WTC11 (cell line): ENCODE results near the gene WNT8B. TPM values are rescaled to one million over a fixed set of nuclear protein-coding genes. Genes with fewer than 3 reads are reported as not detected.

ENCODE experiments used
- ATAC-seq: fragments of 200-7000 bp; cut with Tn5 transposase; 2 replicates; pipeline ENCODE4 v1.10.0; 2021; ENCODE audit warnings: mild to moderate bottlenecking, moderate library complexity
- CTCF ChIA-PET: fragments of 300-600 bp; sonication (Branson Sonifier 250); formaldehyde crosslinking; loops from one replicate; lab custom pipeline; 2021; ENCODE audit warnings: antibody characterized with exemption; lab: Charles Lee
- POLR2A ChIA-PET: fragments of 350-600 bp; sonication (Branson Sonifier 250); formaldehyde crosslinking; loops from one replicate; lab custom pipeline; 2021; ENCODE audit warnings: antibody characterized with exemption; lab: Charles Lee
- DNase-seq: peaks from one replicate; pipeline ENCODE4 v3.0.0; 2021; ENCODE audit warnings: low spot score
- H3K27ac Mint-ChIP-seq: 2 replicates; pipeline ENCODE4 v1.8.0; 2021; ENCODE audit warnings: mixed read lengths
- H3K27me3 Mint-ChIP-seq: 2 replicates; pipeline ENCODE4 v1.8.0; 2021; ENCODE audit warnings: low read depth, mild to moderate bottlenecking, moderate library complexity, mixed read lengths
- H3K36me3 Mint-ChIP-seq: 2 replicates; pipeline ENCODE4 v1.8.0; 2021; ENCODE audit warnings: mixed read lengths
- H3K4me1 Mint-ChIP-seq: 2 replicates; pipeline ENCODE4 v1.8.0; 2022; ENCODE audit warnings: mixed read lengths
- H3K4me3 Mint-ChIP-seq: 2 replicates; pipeline ENCODE4 v1.8.0; 2021; ENCODE audit warnings: mild to moderate bottlenecking, moderate library complexity, mixed read lengths
- H3K9me3 Mint-ChIP-seq: 2 replicates; pipeline ENCODE4 v1.8.0; 2021; ENCODE audit warnings: mixed read lengths
- CBFB ChIP-seq: sonication (generic); formaldehyde crosslinking; IDR thresholded peaks from 2 replicates; pipeline ENCODE4 v1.8.1; 2022; ENCODE audit warnings: mild to moderate bottlenecking, low read depth, missing genetic modification reagents
- E2F4 ChIP-seq: sonication (generic); formaldehyde crosslinking; IDR thresholded peaks from 2 replicates; pipeline ENCODE4 v1.8.1; 2022; ENCODE audit warnings: low read depth, mild to moderate bottlenecking, moderate library complexity, missing genetic modification reagents, borderline replicate concordance
- ELF4 ChIP-seq: sonication (generic); formaldehyde crosslinking; IDR thresholded peaks from 2 replicates; pipeline ENCODE4 v1.8.1; 2022; ENCODE audit warnings: low read depth, mild to moderate bottlenecking, moderate library complexity, missing genetic modification reagents
- FOXJ3 ChIP-seq: sonication (generic); formaldehyde crosslinking; IDR thresholded peaks from 2 replicates; pipeline ENCODE4 v1.9.0; 2021; ENCODE audit warnings: missing genetic modification reagents, mild to moderate bottlenecking, borderline replicate concordance
- GABPB1 ChIP-seq: sonication (generic); formaldehyde crosslinking; IDR thresholded peaks from 2 replicates; pipeline ENCODE4 v1.8.1; 2023; ENCODE audit warnings: mild to moderate bottlenecking, missing genetic modification reagents
- GTF2I ChIP-seq: fragments of 250-450 bp; sonication (Bioruptor Pico); conservative IDR thresholded peaks from 2 replicates; pipeline ENCODE4 v1.4.0; 2021; ENCODE audit warnings: mild to moderate bottlenecking
- KAT7 ChIP-seq: sonication (generic); formaldehyde crosslinking; IDR thresholded peaks from 2 replicates; pipeline ENCODE4 v1.8.1; 2023; ENCODE audit warnings: missing genetic modification reagents, mild to moderate bottlenecking, borderline replicate concordance
- MXD4 ChIP-seq: fragments of 250-450 bp; sonication (Bioruptor Pico); IDR thresholded peaks from 2 replicates; pipeline ENCODE4 v1.8.0; 2021; ENCODE audit warnings: mild to moderate bottlenecking, moderate library complexity, borderline replicate concordance
- NFATC4 ChIP-seq: fragments of 250-450 bp; sonication (Bioruptor Pico); IDR thresholded peaks from 2 replicates; pipeline ENCODE4 v1.9.0; 2021; ENCODE audit warnings: mild to moderate bottlenecking
- NR1H2 ChIP-seq: sonication (generic); formaldehyde crosslinking; IDR thresholded peaks from 2 replicates; pipeline ENCODE4 v1.9.0; 2021; ENCODE audit warnings: mild to moderate bottlenecking, moderate library complexity, missing genetic modification reagents
- NR2C2 ChIP-seq: sonication (generic); formaldehyde crosslinking; IDR thresholded peaks from 2 replicates; pipeline ENCODE4 v1.8.0; 2022; ENCODE audit warnings: mild to moderate bottlenecking, missing genetic modification reagents
- PREB ChIP-seq: sonication (generic); formaldehyde crosslinking; IDR thresholded peaks from 2 replicates; pipeline ENCODE4 v1.8.1; 2022; ENCODE audit warnings: mild to moderate bottlenecking, missing genetic modification reagents, moderate library complexity, borderline replicate concordance
- PRRX2 ChIP-seq: fragments of 250-450 bp; sonication (Bioruptor Pico); IDR thresholded peaks from 2 replicates; pipeline ENCODE4 v1.8.0; 2021; ENCODE audit warnings: mild to moderate bottlenecking
- ZBTB21 ChIP-seq: sonication (generic); formaldehyde crosslinking; IDR thresholded peaks from 2 replicates; pipeline ENCODE4 v1.8.1; 2023; ENCODE audit warnings: mild to moderate bottlenecking, missing genetic modification reagents, borderline replicate concordance
- ZNF232 ChIP-seq: sonication (generic); formaldehyde crosslinking; IDR thresholded peaks from 2 replicates; pipeline ENCODE4 v1.8.0; 2022; ENCODE audit warnings: mild to moderate bottlenecking, missing genetic modification reagents
- ZNF281 ChIP-seq: sonication (generic); formaldehyde crosslinking; IDR thresholded peaks from 2 replicates; pipeline ENCODE4 v1.8.0; 2023; ENCODE audit warnings: mild to moderate bottlenecking, missing genetic modification reagents
- total RNA-seq: library from RNA; stranded (reverse); gene quantifications from 3 replicates; pipeline ENCODE4 v1.2.3, GENCODE V29; 2021
- TF ChIP-seq, protein P1 (sequence below): fragments of 200-600 bp; IDR thresholded peaks from 2 replicates; pipeline ENCODE4 v1.8.0; 2022; ENCODE audit warnings: antibody characterized with exemption

WNT8B gene
- total RNA-seq, 1 experiment from 2014 or later = 0.68 TPM

GRCh38 chr10:100427374-100427773 lies 35.4 kb upstream of the WNT8B start:
- DNase-seq (no peak), ATAC-seq (no peak)
- peaks cover 5% of the 10 kb centered on the region for H3K9me3 Mint-ChIP-seq
- ChIA-PET POLR2A (no interaction called here), CTCF (no interaction called here)
- H3K4me1 Mint-ChIP-seq = no peaks in the 10 kb centered on the region
- no peak overlapping the region for H3K4me3 Mint-ChIP-seq
- H3K27ac Mint-ChIP-seq = no peak overlapping the region
- H3K27me3 Mint-ChIP-seq = no peaks in the 10 kb centered on the region
- H3K36me3 Mint-ChIP-seq = no peaks in the 10 kb centered on the region
- no peak for TF ChIP-seq MXD4 (CRISPR knock-in tag)
- TF ChIP-seq, all 79 proteins: peak for 0

DNA sequence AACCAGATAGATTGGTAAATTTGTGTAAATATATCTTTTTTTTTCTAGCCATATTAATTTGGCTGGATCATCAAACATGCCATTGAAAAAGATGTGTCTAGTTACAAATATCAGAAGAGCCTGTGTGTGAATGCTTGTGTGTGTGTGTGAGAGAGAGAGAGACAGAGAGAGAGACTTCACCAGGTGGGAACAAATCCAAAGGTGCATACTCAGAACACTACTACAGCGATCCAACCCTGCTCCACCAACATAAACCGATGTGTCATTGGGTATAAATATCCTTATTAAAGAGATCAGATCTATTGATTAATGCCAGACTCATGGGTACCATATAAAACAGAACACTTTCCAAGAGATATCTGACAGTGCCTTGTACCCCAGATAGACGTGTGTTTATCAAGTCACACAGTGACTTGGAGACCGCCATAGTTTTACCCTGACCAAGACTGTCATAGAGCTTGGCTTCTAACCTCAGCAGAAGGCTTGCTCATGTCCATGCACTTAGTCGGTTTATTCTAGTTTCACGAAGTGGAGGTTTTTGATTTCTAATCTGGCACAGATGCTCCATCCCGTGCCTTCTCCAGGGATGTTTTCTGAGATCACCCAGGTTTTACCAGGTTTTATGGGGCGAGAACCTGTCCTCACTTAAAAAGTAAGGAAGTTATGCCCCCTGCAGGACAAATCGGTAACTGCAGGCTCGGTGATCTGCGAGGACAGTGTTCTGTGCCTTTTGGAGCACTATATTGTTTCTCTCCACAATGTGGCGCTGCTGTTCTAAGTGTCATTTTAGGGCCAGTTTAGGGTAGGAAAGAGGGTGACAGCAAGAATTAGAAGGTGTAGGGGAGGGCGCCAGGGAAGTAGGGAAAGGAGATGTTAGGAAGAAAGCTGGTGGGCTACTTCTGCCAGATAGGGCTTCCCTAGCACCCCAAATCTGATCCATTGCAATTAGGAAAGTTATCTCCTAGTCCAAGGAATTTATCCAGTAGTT lies 29.3 kb upstream of the WNT8B start:
- peaks cover 6% of the 10 kb centered on the region for H3K4me1 Mint-ChIP-seq
- peak; percentile 99 for ATAC-seq
- ChIA-PET POLR2A (no interaction called here), CTCF (interaction anchor here (0.6 to 6.5 kb wide), 27 partner anchors 14 to 445 kb away, joined by 3 to 72 read pairs (median 4); partner anchors contain the start of genes HIF1AN, PKD2L1 and SCD)
- no peak for TF ChIP-seq NR2C2 (CRISPR knock-in tag)
- TF ChIP-seq, protein P1, sequence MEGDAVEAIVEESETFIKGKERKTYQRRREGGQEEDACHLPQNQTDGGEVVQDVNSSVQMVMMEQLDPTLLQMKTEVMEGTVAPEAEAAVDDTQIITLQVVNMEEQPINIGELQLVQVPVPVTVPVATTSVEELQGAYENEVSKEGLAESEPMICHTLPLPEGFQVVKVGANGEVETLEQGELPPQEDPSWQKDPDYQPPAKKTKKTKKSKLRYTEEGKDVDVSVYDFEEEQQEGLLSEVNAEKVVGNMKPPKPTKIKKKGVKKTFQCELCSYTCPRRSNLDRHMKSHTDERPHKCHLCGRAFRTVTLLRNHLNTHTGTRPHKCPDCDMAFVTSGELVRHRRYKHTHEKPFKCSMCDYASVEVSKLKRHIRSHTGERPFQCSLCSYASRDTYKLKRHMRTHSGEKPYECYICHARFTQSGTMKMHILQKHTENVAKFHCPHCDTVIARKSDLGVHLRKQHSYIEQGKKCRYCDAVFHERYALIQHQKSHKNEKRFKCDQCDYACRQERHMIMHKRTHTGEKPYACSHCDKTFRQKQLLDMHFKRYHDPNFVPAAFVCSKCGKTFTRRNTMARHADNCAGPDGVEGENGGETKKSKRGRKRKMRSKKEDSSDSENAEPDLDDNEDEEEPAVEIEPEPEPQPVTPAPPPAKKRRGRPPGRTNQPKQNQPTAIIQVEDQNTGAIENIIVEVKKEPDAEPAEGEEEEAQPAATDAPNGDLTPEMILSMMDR = peak; percentile 99
- DNase-seq = peak; percentile 98
- no peaks in the 10 kb centered on the region for H3K36me3 Mint-ChIP-seq
- no peak overlapping the region for H3K4me3 Mint-ChIP-seq
- H3K9me3 Mint-ChIP-seq = no peaks in the 10 kb centered on the region
- H3K27me3 Mint-ChIP-seq = no peaks in the 10 kb centered on the region; the same call in 1 of the 2 replicates
- H3K27ac Mint-ChIP-seq = no peak overlapping the region; the same call in 1 of the 2 replicates

- TF ChIP-seq KAT7 (CRISPR knock-in tag) (no peak), NR1H2 (CRISPR knock-in tag) (no peak), PRRX2 (CRISPR knock-in tag) (no peak)
- no peaks in the 10 kb centered on the region for H3K9me3 Mint-ChIP-seq
- H3K36me3 Mint-ChIP-seq = no peaks in the 10 kb centered on the region
- 0 out of 2 replicates have a peak overlapping the region, but pooled peaks have one; percentile 37 for H3K27ac Mint-ChIP-seq
- ChIA-PET CTCF (interaction anchor here (1.0 to 1.2 kb wide), 3 partner anchors 72 to 82 kb away, joined by 5 read pairs; no protein-coding TSS in a partner anchor), POLR2A (no interaction called here)
- no peak for DNase-seq
- no peak overlapping the region for H3K4me3 Mint-ChIP-seq
- peaks cover 6% of the 10 kb centered on the region for H3K4me1 Mint-ChIP-seq
- H3K27me3 Mint-ChIP-seq = peaks cover 7% of the 10 kb centered on the region
- no peak for ATAC-seq
These were observed 26.6 kb upstream of the WNT8B start for GRCh38 chr10:100436255-100436654.

DNA sequence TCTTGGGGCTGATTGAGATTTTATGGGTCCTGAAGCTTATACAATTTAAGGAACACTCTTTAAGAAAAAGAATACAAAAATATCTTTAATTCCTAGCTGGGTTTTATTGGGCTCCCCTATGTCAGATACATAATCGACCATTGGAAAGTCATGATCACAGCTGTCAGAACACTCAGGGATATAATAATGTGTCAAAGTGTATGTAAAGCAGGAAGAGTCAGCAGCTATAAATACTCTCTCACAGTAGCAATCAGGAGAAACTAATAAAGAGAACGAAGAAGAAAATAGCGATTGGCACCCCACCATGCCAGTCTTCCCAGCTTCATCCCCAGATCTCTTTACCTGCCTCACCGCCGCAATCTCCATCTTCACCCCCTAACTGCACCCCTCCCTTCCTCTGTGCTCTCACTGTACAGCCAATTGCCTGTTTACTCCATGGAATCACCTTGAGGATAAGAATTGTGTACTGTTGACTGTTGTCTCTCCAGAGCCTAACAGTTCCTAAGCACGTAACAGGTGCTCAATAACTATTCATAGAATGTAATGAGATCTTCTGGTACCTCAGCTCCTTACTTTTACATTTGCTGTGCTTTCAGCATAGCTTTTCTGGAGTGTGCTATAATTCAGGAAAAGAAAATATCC lies 24.0 kb upstream of the WNT8B start:
- peaks cover 6% of the 10 kb centered on the region for H3K4me1 Mint-ChIP-seq
- CTCF ChIA-PET = interaction anchor here (0.6 to 2.2 kb wide), 7 partner anchors 44 to 531 kb away, joined by 3 to 18 read pairs (median 5); partner anchors contain the start of genes HIF1AN and SEMA4G
- no peak overlapping the region for H3K4me3 Mint-ChIP-seq
- POLR2A ChIA-PET = interaction anchor here (0.7 kb wide), 1 partner anchor 44 kb away, joined by 3 read pairs; no protein-coding TSS in a partner anchor
- no peaks in the 10 kb centered on the region for H3K36me3 Mint-ChIP-seq
- H3K9me3 Mint-ChIP-seq = no peaks in the 10 kb centered on the region
- DNase-seq (no peak), ATAC-seq (no peak)
- H3K27me3 Mint-ChIP-seq = peaks cover 13% of the 10 kb centered on the region
- no peak overlapping the region for H3K27ac Mint-ChIP-seq
- TF ChIP-seq GTF2I (no peak), ELF4 (CRISPR knock-in tag) (no peak), KAT7 (CRISPR knock-in tag) (no peak), CBFB (CRISPR knock-in tag) (no peak), FOXJ3 (CRISPR knock-in tag) (no peak), E2F4 (CRISPR knock-in tag) (no peak), ZNF232 (CRISPR knock-in tag) (no peak), ZBTB21 (CRISPR knock-in tag) (no peak), GABPB1 (no peak), ZNF281 (no peak), PREB (CRISPR knock-in tag) (no peak), NFATC4 (CRISPR knock-in tag) (no peak)
